ENCODE data around the gene ATP1A4. TPM values are rescaled to one million over a fixed set of nuclear protein-coding genes. Genes with fewer than 3 reads are reported as not detected.
A peak's percentile ranks its signal among the peaks of the same experiment; 100 is the strongest.
"Not testable (repeated sequence)": the region's sequence is repeated elsewhere in the genome, so short reads cannot be mapped to it uniquely, and the experiment has no call there.

Gene ATP1A4
- total RNA-seq, 1 donor from 2014 or later, result not detected

DNA sequence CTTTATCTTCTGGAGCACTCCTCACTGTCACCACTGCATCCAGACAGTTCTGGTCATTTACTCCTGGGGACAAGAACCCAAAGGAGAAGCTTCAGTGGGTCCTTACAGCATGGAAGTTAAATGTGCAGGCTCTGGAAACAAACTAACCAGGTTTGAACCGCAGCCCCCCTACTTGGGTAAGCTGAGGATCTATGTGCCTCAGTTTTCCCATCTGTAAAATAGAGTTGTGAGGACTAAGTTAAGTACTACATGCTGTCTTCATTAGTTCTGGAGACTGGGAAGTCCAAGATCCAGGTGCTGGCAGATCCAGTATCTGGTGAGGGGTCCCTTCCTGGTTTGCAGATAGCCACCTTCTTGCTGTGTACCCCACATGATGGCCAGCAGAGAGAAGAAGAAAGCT, 43.9 kb upstream of the ATP1A4 start:
- Histone ChIP-seq H3K9me3 (no peaks in the 10 kb centered on the region), H3K27ac (no peak overlapping the region), H3K4me1 (peaks cover 13 to 22% of the 10 kb centered on the region in 2 donors), H3K36me3 (no peaks in the 10 kb centered on the region), H3K27me3 (no peaks in the 10 kb centered on the region), H3K4me3 (no peak overlapping the region)
- no peak for DNase-seq (ENCODE audit: low spot score in 2 of 2)
- intact Hi-C loops (cut with DNase I), result loop anchor here (10.0 kb wide), 1 partner anchor 57 kb away; no protein-coding TSS in a partner anchor
- TF ChIP-seq, protein P1, sequence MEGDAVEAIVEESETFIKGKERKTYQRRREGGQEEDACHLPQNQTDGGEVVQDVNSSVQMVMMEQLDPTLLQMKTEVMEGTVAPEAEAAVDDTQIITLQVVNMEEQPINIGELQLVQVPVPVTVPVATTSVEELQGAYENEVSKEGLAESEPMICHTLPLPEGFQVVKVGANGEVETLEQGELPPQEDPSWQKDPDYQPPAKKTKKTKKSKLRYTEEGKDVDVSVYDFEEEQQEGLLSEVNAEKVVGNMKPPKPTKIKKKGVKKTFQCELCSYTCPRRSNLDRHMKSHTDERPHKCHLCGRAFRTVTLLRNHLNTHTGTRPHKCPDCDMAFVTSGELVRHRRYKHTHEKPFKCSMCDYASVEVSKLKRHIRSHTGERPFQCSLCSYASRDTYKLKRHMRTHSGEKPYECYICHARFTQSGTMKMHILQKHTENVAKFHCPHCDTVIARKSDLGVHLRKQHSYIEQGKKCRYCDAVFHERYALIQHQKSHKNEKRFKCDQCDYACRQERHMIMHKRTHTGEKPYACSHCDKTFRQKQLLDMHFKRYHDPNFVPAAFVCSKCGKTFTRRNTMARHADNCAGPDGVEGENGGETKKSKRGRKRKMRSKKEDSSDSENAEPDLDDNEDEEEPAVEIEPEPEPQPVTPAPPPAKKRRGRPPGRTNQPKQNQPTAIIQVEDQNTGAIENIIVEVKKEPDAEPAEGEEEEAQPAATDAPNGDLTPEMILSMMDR (IDR thresholded peaks at IDR 0.05), result no peak

DNA sequence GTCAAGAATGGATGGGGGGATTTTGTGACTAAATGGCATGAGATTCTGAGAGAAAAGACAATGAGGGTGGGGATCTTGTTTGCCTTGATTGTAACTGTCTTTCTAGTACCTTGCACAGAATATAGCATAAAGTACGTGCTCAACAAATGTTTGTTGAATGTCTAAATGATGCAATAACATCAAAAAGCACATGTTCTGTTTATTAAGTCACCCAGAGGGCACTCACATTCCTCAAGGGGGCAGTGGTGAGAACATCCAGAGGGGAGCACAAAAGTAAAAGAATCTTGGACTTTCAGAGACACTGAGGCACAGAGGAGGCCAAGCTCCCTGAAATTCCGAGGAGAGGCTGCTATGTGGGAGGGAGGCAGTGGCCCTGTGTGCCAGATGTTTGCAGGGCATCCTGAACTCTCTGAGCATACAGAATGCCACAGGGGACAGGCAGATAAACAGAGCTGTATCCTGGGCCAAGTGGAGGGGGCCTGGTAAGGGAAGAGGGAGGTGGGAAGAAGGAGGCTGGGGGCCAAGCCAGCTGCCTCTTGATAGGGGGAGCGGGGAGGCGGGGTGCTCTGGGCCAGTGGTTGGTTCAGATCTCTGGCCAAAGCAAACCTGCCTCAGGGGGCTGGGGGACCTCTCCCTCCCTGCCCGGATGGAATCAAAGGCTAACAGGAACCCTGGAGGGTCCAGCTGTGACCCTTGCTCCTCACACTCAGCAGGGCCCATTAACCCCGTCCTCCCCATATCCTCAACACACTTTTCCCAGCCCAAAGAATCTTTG, 42.3 kb upstream of the ATP1A4 start:
- Histone ChIP-seq H3K4me3 (no peak overlapping the region), H3K27ac (no peak overlapping the region), H3K36me3 (no peaks in the 10 kb centered on the region), H3K9me3 (no peaks in the 10 kb centered on the region), H3K27me3 (no peaks in the 10 kb centered on the region), H3K4me1 (peaks cover 4 to 19% of the 10 kb centered on the region in 2 donors)
- TF ChIP-seq, protein P1 (IDR thresholded peaks at IDR 0.05), result peak; percentile 20 to 58 (median 31)
- DNase-seq (ENCODE audit: low spot score in 2 of 2), result no peak
- intact Hi-C loops (cut with DNase I), result loop anchor here (10.0 kb wide), 1 partner anchor 56 kb away; no protein-coding TSS in a partner anchor

DNA sequence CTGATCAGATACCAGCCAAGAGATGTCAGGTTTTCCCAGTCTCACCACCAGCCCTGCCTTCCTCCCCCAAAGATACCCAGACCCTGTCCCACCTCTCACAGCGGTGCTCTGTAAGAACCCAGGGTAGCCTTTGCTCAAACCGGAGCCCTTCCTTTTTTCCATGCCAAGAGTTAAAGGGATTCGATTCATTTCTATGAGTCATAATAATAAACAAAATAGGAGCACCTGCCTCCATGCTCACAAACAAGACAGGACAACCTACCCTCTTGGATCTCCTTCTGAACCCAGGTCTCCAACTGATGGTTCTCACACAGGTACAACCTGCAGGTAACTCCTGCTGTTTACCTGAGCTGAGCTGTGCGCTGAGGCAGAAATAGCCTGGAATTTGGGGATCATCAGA, 41.7 kb upstream of the ATP1A4 start:
- Histone ChIP-seq H3K9me3 (no peaks in the 10 kb centered on the region), H3K4me1 (peaks cover 0 to 16% of the 10 kb centered on the region in 2 donors), H3K4me3 (no peak overlapping the region), H3K27me3 (no peaks in the 10 kb centered on the region), H3K27ac (no peak overlapping the region), H3K36me3 (no peaks in the 10 kb centered on the region)
- DNase-seq (ENCODE audit: low spot score in 2 of 2), result no peak
- TF ChIP-seq, protein P1 (IDR thresholded peaks at IDR 0.05), result no peak
- intact Hi-C loops (cut with DNase I), result loop anchor here (10.0 kb wide), 1 partner anchor 55 kb away; no protein-coding TSS in a partner anchor

DNA sequence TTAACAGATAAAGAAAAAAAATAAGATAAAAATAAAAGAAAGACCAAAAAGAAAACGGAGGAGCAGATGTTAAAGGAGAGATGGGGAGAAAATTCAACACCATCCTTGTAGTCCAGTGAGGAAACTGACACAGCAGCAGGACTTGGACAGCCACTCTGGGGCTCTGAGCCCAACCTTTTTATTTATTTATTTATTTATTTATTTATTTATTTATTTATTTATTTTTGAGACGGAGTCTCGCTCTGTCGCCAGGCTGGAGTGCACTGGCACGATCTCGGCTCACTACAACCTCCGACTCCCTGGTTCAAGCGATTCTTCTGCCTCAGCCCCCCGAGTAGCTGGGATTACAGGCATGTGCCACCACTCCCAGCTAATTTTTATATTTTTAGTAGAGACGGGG, 39.9 kb upstream of the ATP1A4 start:
- peaks cover 5 to 22% of the 10 kb centered on the region in 2 donors for H3K4me1 ChIP-seq
- H3K27ac ChIP-seq; intact Hi-C loops (cut with DNase I); H3K27me3 ChIP-seq; DNase-seq (ENCODE audit: low spot score in 2 of 2); H3K9me3 ChIP-seq; H3K4me3 ChIP-seq; H3K36me3 ChIP-seq: not testable (repeated sequence)

DNA sequence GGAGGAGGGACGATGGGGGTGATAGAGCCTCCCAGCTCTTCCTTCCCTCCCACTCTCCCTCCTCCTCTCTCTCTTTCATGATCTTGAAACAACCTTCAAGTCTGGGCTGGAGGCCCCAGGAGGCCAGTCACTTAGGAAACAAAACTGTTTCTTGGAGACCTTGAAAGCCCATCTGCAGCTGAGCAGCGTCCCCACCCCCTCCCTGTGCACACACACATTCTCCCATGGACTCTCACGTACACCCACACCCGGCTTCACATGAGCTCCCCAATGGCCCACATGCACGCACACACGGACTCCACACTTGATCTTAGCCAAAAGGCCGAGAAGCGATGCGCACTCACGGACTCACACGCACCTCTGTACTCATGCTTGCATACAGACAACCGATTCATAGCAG, 39.0 kb upstream of the ATP1A4 start:
- TF ChIP-seq, protein P1 (IDR thresholded peaks at IDR 0.05), result no peak
- no peaks in the 10 kb centered on the region for H3K9me3 ChIP-seq
- H3K27ac ChIP-seq, result no peak overlapping the region
- H3K36me3 ChIP-seq, result no peaks in the 10 kb centered on the region
- peaks cover 5 to 27% of the 10 kb centered on the region in 2 donors for H3K4me1 ChIP-seq
- no peak for DNase-seq (ENCODE audit: low spot score in 2 of 2)
- no peak overlapping the region for H3K4me3 ChIP-seq
- no peaks in the 10 kb centered on the region for H3K27me3 ChIP-seq
- intact Hi-C loops (cut with DNase I), result no loop called here

DNA sequence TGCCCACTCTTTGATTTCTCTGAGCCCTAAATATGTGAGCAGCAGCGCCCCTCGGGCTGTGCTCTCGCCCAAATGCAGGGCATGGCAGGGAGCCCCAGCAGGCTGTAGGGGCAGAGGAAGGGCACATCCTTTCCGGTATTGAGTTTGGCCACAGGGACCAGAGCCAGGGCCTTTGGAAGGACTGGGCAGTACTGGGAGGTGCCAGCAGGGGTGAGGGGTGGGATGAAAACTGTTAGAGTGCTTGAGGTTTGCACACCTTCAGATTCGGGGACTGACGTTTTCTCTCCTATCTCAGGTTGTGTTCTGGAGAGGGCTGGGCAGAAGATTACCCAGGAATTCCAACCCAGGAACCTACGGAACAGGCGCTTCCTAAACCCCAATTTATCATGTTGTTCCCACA, 38.0 kb upstream of the ATP1A4 start:
- H3K27ac ChIP-seq, result peak overlapping the region; percentile 81 to 86
- no peak overlapping the region for H3K4me3 ChIP-seq
- DNase-seq (ENCODE audit: low spot score in 2 of 2), result no peak
- H3K27me3 ChIP-seq, result no peaks in the 10 kb centered on the region
- TF ChIP-seq, protein P1 (IDR thresholded peaks at IDR 0.05), result no peak
- H3K36me3 ChIP-seq, result no peaks in the 10 kb centered on the region
- intact Hi-C loops (cut with DNase I), result no loop called here
- no peaks in the 10 kb centered on the region for H3K9me3 ChIP-seq
- peaks cover 9 to 33% of the 10 kb centered on the region in 2 donors for H3K4me1 ChIP-seq

Data from ascending aorta (tissue), 2 donors.